NB4 (cell line): ENCODE data around the gene ARHGDIG.

ENCODE experiments used
- CTCF ChIP-seq: IDR thresholded peaks from one replicate; pipeline ENCODE4 v1.5.1; 2012; ENCODE audit warnings: low read depth, low read length
- MAX ChIP-seq: IDR thresholded peaks from 2 replicates; pipeline ENCODE4 v1.6.1; 2011; ENCODE audit warnings: low read depth, low read length
- MYC ChIP-seq: IDR thresholded peaks from 2 replicates; pipeline ENCODE4 v1.6.1; 2011; ENCODE audit warnings: low read depth, low read length

- TF ChIP-seq CTCF (no peak), MAX (no peak), MYC (no peak)
These were observed 19.2 kb upstream of the ARHGDIG start for GRCh38 chr16:261031-261691.
